HCT116 (cell line): ENCODE data around the gene TXNL4B. TPM values are rescaled to one million over a fixed set of nuclear protein-coding genes. Genes with fewer than 3 reads are reported as not detected.
A peak's percentile ranks its signal among the peaks of the same experiment; 100 is the strongest.

Source experiments
- ATAC-seq: fragments of 200-7000 bp; cut with Tn5 transposase; 2 replicates; pipeline ENCODE4 v1.9.1; 2020; ENCODE audit warnings: mild to moderate bottlenecking, moderate library complexity
- BruUV-seq: library from RNA; stranded (reverse); fragments of 400-500 nt; replicated peaks from 2 replicates; lab custom pipeline; 2021; lab: Mats Ljungman, UMichigan
- CTCF ChIA-PET: fragments of 300-600 bp; sonication (Branson Sonifier 250); formaldehyde crosslinking; loops from one replicate; lab custom pipeline; 2021; ENCODE audit warnings: antibody characterized with exemption; lab: Charles Lee
- POLR2A ChIA-PET: fragments of 300-600, 350-600 bp; sonication (Branson Sonifier 250); formaldehyde crosslinking; loops from one replicate; lab custom pipeline; 2021; ENCODE audit warnings: antibody characterized with exemption; lab: Charles Lee
- RAD21 ChIA-PET, 2 experiments: fragments of 300-600 bp; sonication (Branson Sonifier 250); formaldehyde crosslinking; loops; one replicate each; lab custom pipeline; 2023; ENCODE audit warnings: low total read pairs in 2 of 2; ENCODE audit not compliant: uncharacterized antibody in 2 of 2, unreplicated experiment in 2 of 2, low non-redundant PET in 1 of 2; lab: Charles Lee
- DNase-seq: peaks from one replicate; pipeline ENCODE4 v3.0.0-alpha.2; 2010; ENCODE audit warnings: low read depth, low spot score
- H2AFZ ChIP-seq: fragments of 200-600 bp; shearing (Covaris generic), sonication (generic); 2 replicates; pipeline ENCODE4 v1.6.1; 2017; ENCODE audit warnings: low read depth, mixed run types, mixed read lengths, antibody characterized with exemption, low read length; ENCODE audit not compliant: poor library complexity, severe bottlenecking
- H3K27ac ChIP-seq: 2 replicates; pipeline ENCODE4 v1.5.1; 2012; ENCODE audit warnings: low read depth, low read length
- H3K27me3 ChIP-seq: fragments of 200-600 bp; sonication (generic); 2 replicates; pipeline ENCODE4 v1.6.1; 2016; ENCODE audit warnings: mixed run types, low read length, mixed read lengths; ENCODE audit not compliant: insufficient read depth
- H3K36me3 ChIP-seq, 2 experiments: fragments of 200-500 bp in 1 of 2; fragments of 200-600 bp in 1 of 2; sonication (Bioruptor generic) in 1 of 2; sonication (generic) in 1 of 2; 2 replicates each; pipeline versions ENCODE4 v1.5.1 to v1.6.1; 2014 to 2016; ENCODE audit warnings: low read length in 2 of 2, inconsistent platforms in 1 of 2, mixed read lengths in 1 of 2, mixed run types in 1 of 2; ENCODE audit not compliant: insufficient read depth in 2 of 2, control insufficient read depth in 1 of 2
- H3K4me1 ChIP-seq, 2 experiments: fragments of 200-600 bp in 1 of 2; sonication (generic) in 1 of 2; 2 replicates each; pipeline versions ENCODE4 v1.5.1 to v1.6.1; 2012 to 2017; ENCODE audit warnings: low read length in 2 of 2, inconsistent platforms in 1 of 2, mild to moderate bottlenecking in 1 of 2, mixed read lengths in 1 of 2, mixed run types in 1 of 2, moderate library complexity in 1 of 2; ENCODE audit not compliant: insufficient read depth in 2 of 2, control insufficient read depth in 1 of 2
- H3K4me2 ChIP-seq: fragments of 200-600 bp; sonication (generic); 2 replicates; pipeline ENCODE4 v1.6.1; 2017; ENCODE audit warnings: mixed run types, low read length, mixed read lengths
- H3K4me3 ChIP-seq, 2 experiments: fragments of 200-600 bp in 1 of 2; sonication (generic) in 1 of 2; replicated peaks in 1 of 2; 2 replicates each; pipeline ENCODE4 v1.5.1; 2011 to 2016; ENCODE audit warnings: low read length in 2 of 2, control low read depth in 1 of 2, low read depth in 1 of 2, mild to moderate bottlenecking in 1 of 2, mixed read lengths in 1 of 2, mixed run types in 1 of 2
- H3K79me2 ChIP-seq: fragments of 200-600 bp; sonication (generic); 2 replicates; pipeline ENCODE4 v1.6.1; 2017; ENCODE audit warnings: mild to moderate bottlenecking, mixed run types, low read length, moderate library complexity, mixed read lengths; ENCODE audit not compliant: insufficient read depth
- H3K9ac ChIP-seq: fragments of 200-600 bp; sonication (generic); 2 replicates; pipeline ENCODE4 v1.6.1; 2016; ENCODE audit warnings: low read length, mixed read lengths
- H3K9me2 ChIP-seq: fragments of 200-600 bp; sonication (generic), shearing (Covaris generic); 2 replicates; pipeline ENCODE4 v1.6.1; 2017; ENCODE audit warnings: mixed run types, mild to moderate bottlenecking, moderate library complexity; ENCODE audit not compliant: insufficient read depth
- H3K9me3 ChIP-seq, 2 experiments: fragments of 200-500 bp in 1 of 2; fragments of 200-600 bp in 1 of 2; sonication (Bioruptor generic) in 1 of 2; sonication (generic) in 1 of 2; 2 replicates each; pipeline ENCODE4 v1.6.1; 2014 to 2017; ENCODE audit warnings: low read length in 2 of 2, mixed read lengths in 2 of 2, inconsistent platforms in 1 of 2, low read depth in 1 of 2, mild to moderate bottlenecking in 1 of 2, mixed run types in 1 of 2, moderate library complexity in 1 of 2; ENCODE audit not compliant: control insufficient read depth in 1 of 2, insufficient read depth in 1 of 2
- H4K20me1 ChIP-seq: fragments of 200-600 bp; sonication (generic), shearing (Covaris generic); 2 replicates; pipeline ENCODE4 v1.6.1; 2017; ENCODE audit warnings: mixed run types, mild to moderate bottlenecking, moderate library complexity; ENCODE audit not compliant: insufficient read depth
- CBX3 ChIP-seq: IDR thresholded peaks from 2 replicates; pipeline ENCODE4 v1.6.1; 2012; ENCODE audit warnings: low read depth
- CEBPB ChIP-seq: IDR thresholded peaks from 2 replicates; pipeline ENCODE4 v1.6.1; 2012; ENCODE audit warnings: low read depth
- EZH2 ChIP-seq: fragments of 200-600 bp; sonication (generic); IDR thresholded peaks from 2 replicates; pipeline ENCODE4 v1.6.1; 2017; ENCODE audit warnings: antibody characterized with exemption, mixed run types
- FOSL1 ChIP-seq: IDR thresholded peaks from 2 replicates; pipeline ENCODE4 v1.6.1; 2012; ENCODE audit warnings: low read depth
- POLR2A ChIP-seq: IDR thresholded peaks from 2 replicates; pipeline ENCODE4 v1.7.0; 2011; ENCODE audit warnings: borderline replicate concordance; ENCODE audit not compliant: insufficient read depth, insufficient read length; ENCODE audit errors: extremely low read depth
- RAD21 ChIP-seq: IDR thresholded peaks from 2 replicates; pipeline ENCODE4 v1.6.1; 2012; ENCODE audit warnings: low read depth, mild to moderate bottlenecking
- SIN3A ChIP-seq: IDR thresholded peaks from 2 replicates; pipeline ENCODE4 v1.6.1; 2012; ENCODE audit warnings: low read depth
- SP1 ChIP-seq: IDR thresholded peaks from 2 replicates; pipeline ENCODE4 v1.6.1; 2012; ENCODE audit warnings: low read depth
- YY1 ChIP-seq: IDR thresholded peaks from 2 replicates; pipeline ENCODE4 v1.6.1; 2011; ENCODE audit warnings: low read length, low read depth, moderate library complexity, mild to moderate bottlenecking; ENCODE audit not compliant: insufficient replicate concordance; ENCODE audit errors: extremely low read depth
- intact Hi-C: fragments of 100-400 bp; cut with micrococcal nuclease; formaldehyde crosslinking; loops from 2 replicates; pipeline ENCODE4 v1.10.0; 2022
- total RNA-seq: library from RNA; stranded (reverse); gene quantifications from one replicate; pipeline ENCODE4 v1.2.1, GENCODE V29; 2021; ENCODE audit not compliant: unreplicated experiment
- TF ChIP-seq, protein P1 (sequence below): IDR thresholded peaks from 2 replicates; pipeline ENCODE4 v1.6.1; 2012
- TF ChIP-seq, protein P2 (sequence below): IDR thresholded peaks from 2 replicates; pipeline ENCODE4 v1.6.1; 2012
- TF ChIP-seq, protein P3 (sequence below), 3 experiments: fragments of 200-600 bp in 1 of 3; sonication (generic) in 1 of 3; IDR thresholded peaks in 2 of 3; conservative IDR thresholded peaks in 1 of 3; 2 replicates each; pipeline ENCODE4 v1.5.1; 2012 to 2017; ENCODE audit warnings: low read depth in 2 of 3, low read length in 2 of 3, antibody characterized with exemption in 1 of 3, borderline replicate concordance in 1 of 3, control low read depth in 1 of 3, mild to moderate bottlenecking in 1 of 3, mixed read lengths in 1 of 3, mixed run types in 1 of 3, moderate library complexity in 1 of 3; ENCODE audit not compliant: insufficient read depth in 1 of 3

TXNL4B gene
- total RNA-seq, 1 experiment from 2014 or later = 15.5 TPM

DNA sequence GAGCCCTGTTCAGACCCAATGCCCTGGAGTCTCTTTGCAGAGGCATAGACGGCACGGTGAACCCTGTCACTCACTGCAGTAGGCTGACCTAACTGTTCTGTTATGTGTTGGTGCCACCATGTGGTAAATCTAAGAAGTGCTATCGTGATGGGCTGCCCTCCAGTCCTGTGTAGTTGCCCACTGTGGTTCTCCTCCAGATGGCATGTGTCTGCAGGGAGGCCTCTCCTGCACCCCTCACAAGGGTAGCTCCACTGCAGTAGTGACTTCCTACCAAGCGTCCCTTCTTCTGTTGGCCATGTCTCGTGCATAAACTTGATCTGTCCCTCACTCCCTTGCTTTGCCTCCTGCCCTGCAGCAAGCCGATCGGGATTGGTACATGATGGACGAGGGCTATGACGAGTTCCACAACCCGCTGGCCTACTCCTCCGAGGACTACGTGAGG, 6.0 kb upstream of the TXNL4B start:
- peaks cover 49 to 55% of the 10 kb centered on the region in 2 experiments; a peak in 3 of 4 replicates for H3K36me3 ChIP-seq
- intact Hi-C loops = loop anchor here (1.0 to 10.0 kb wide), 3 partner anchors 33 to 535 kb away; partner anchors contain the start of gene ZNF821
- POLR2A ChIA-PET = no interaction called here

DNA sequence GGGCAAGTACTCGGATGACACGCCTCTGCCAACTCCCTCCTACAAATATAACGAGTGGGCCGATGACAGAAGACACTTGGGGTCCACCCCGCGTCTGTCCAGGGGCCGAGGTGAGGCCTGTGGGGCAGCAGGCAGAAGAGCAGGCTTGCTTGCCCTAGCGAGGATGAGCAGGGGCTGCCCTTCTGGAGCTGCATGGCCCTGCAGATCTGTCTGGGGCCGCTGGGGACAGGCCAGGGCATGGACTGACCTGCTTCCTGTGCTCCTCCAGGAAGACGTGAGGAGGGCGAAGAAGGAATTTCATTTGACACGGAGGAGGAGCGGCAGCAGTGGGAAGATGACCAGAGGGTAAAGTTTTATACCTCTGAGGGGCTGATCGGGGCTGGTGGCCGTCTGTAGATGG, 5.5 kb upstream of the TXNL4B start:
- intact Hi-C loops = loop anchor here (1.0 to 10.0 kb wide), 3 partner anchors 33 to 534 kb away; partner anchors contain the start of gene ZNF821
- ATAC-seq (peak; percentile 23), DNase-seq (no peak)
- ChIA-PET RAD21 (no interaction called here), CTCF (no interaction called here), POLR2A (no interaction called here)
- H3K4me2 ChIP-seq = no peak overlapping the region
- H2AFZ ChIP-seq = no peak overlapping the region
- peaks cover 44 to 55% of the 10 kb centered on the region in 2 experiments; a peak in 3 of 4 replicates for H3K36me3 ChIP-seq
- no peaks in the 10 kb centered on the region for H3K27me3 ChIP-seq
- no peaks in the 10 kb centered on the region for H3K9me2 ChIP-seq
- H3K4me1 ChIP-seq = peaks cover 6 to 9% of the 10 kb centered on the region in 2 experiments; a peak in 3 of 4 replicates
- no peak overlapping the region for H3K9ac ChIP-seq
- no peak overlapping the region for H3K4me3 ChIP-seq
- no peak overlapping the region for H3K27ac ChIP-seq
- BruUV-seq = no TSS peak
- TF ChIP-seq YY1 (no peak), SIN3A (no peak), RAD21 (no peak), CBX3 (no peak), FOSL1 (no peak), SP1 (no peak), EZH2 (no peak)
- TF ChIP-seq, protein P1, sequence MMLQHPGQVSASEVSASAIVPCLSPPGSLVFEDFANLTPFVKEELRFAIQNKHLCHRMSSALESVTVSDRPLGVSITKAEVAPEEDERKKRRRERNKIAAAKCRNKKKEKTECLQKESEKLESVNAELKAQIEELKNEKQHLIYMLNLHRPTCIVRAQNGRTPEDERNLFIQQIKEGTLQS = no peak
- TF ChIP-seq, protein P2, sequence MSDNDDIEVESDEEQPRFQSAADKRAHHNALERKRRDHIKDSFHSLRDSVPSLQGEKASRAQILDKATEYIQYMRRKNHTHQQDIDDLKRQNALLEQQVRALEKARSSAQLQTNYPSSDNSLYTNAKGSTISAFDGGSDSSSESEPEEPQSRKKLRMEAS = no peak
- no peaks in the 10 kb centered on the region for H3K9me3 ChIP-seq
- H4K20me1 ChIP-seq = no peaks in the 10 kb centered on the region
- H3K79me2 ChIP-seq = peaks cover 38% of the 10 kb centered on the region

More for the DNA sequence above, 6.0 kb upstream of the TXNL4B start:
- H3K4me1 ChIP-seq = peaks cover 6 to 9% of the 10 kb centered on the region in 2 experiments; a peak in 3 of 4 replicates
- no peaks in the 10 kb centered on the region for H3K27me3 ChIP-seq
- RAD21 ChIA-PET = no interaction called here
- DNase-seq (peak; percentile 40), ATAC-seq (peak; percentile 99)
- H3K4me3 ChIP-seq = no peak overlapping the region
- CTCF ChIA-PET = interaction anchor here (1.0 kb wide), 1 partner anchor 33 kb away, joined by 6 read pairs; no protein-coding TSS in a partner anchor
- H3K4me2 ChIP-seq = no peak overlapping the region
- H3K9me3 ChIP-seq = no peaks in the 10 kb centered on the region
- no peaks in the 10 kb centered on the region for H3K9me2 ChIP-seq
- no TSS peak for BruUV-seq
- no peak overlapping the region for H3K27ac ChIP-seq
- no peaks in the 10 kb centered on the region for H4K20me1 ChIP-seq
- H3K79me2 ChIP-seq = peaks cover 33% of the 10 kb centered on the region
- no peak overlapping the region for H2AFZ ChIP-seq
- no peak overlapping the region for H3K9ac ChIP-seq
- peak; percentile 72 for TF ChIP-seq RAD21
- TF ChIP-seq FOSL1 = no peak
- no peak for TF ChIP-seq CBX3
- TF ChIP-seq, protein P3, sequence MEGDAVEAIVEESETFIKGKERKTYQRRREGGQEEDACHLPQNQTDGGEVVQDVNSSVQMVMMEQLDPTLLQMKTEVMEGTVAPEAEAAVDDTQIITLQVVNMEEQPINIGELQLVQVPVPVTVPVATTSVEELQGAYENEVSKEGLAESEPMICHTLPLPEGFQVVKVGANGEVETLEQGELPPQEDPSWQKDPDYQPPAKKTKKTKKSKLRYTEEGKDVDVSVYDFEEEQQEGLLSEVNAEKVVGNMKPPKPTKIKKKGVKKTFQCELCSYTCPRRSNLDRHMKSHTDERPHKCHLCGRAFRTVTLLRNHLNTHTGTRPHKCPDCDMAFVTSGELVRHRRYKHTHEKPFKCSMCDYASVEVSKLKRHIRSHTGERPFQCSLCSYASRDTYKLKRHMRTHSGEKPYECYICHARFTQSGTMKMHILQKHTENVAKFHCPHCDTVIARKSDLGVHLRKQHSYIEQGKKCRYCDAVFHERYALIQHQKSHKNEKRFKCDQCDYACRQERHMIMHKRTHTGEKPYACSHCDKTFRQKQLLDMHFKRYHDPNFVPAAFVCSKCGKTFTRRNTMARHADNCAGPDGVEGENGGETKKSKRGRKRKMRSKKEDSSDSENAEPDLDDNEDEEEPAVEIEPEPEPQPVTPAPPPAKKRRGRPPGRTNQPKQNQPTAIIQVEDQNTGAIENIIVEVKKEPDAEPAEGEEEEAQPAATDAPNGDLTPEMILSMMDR (IDR thresholded peaks at IDR 0.05 in 2 of 3, conservative IDR thresholded peaks at IDR 0.05 in 1 of 3; ENCODE audit: borderline replicate concordance in 1 of 3, insufficient read depth in 1 of 3, low read depth in 2 of 3, low read length in 2 of 3) = peak; percentile 31 to 59 (median 58); a peak in 5 of 6 replicates
- no peak for TF ChIP-seq POLR2A
- TF ChIP-seq CEBPB = no peak
